CD4-positive, alpha-beta memory T cell (primary cell): ENCODE data around the gene TLX3. TPM values are rescaled to one million over a fixed set of nuclear protein-coding genes. Genes with fewer than 3 reads are reported as not detected.

Experiments used
- CTCF ChIA-PET: fragments of 350-600 bp; sonication (Branson Sonifier 250); formaldehyde crosslinking; loops from one replicate; lab custom pipeline; 2021; ENCODE audit warnings: inconsistent platforms; ENCODE audit not compliant: partially characterized antibody; lab: Charles Lee
- POLR2A ChIA-PET: fragments of 350-600 bp; sonication (Branson Sonifier 250); formaldehyde crosslinking; loops from one replicate; lab custom pipeline; 2021; ENCODE audit not compliant: partially characterized antibody; lab: Charles Lee
- DNase-seq, 5 donors: peaks; one replicate each; pipeline versions ENCODE4 v3.0.0 to v3.0.0-alpha.2; 2020 to 2022; ENCODE audit warnings: mixed read lengths in 1 of 5
- H3K27ac ChIP-seq: one replicate; pipeline ENCODE4 v1.7.0; 2013; ENCODE audit warnings: low read depth, low read length
- H3K27me3 ChIP-seq: 2 replicates; pipeline ENCODE4 v1.7.0; 2013; ENCODE audit warnings: mild to moderate bottlenecking, low read length, moderate library complexity; ENCODE audit not compliant: insufficient read depth
- H3K36me3 ChIP-seq: 2 replicates; pipeline ENCODE4 v1.7.0; 2013; ENCODE audit warnings: mild to moderate bottlenecking, low read length, moderate library complexity; ENCODE audit not compliant: insufficient read depth
- H3K4me1 ChIP-seq: 2 replicates; pipeline ENCODE4 v1.7.0; 2013; ENCODE audit warnings: mild to moderate bottlenecking, low read length, moderate library complexity; ENCODE audit not compliant: insufficient read depth
- H3K4me3 ChIP-seq, 2 donors: one replicate each; pipeline ENCODE4 v1.7.0; 2013; ENCODE audit warnings: low read length in 2 of 2, mild to moderate bottlenecking in 1 of 2
- H3K9me3 ChIP-seq, 2 donors: one replicate each; pipeline ENCODE4 v1.7.0; 2013; ENCODE audit warnings: low read length in 2 of 2, control low read depth in 1 of 2; ENCODE audit not compliant: control insufficient read depth in 1 of 2
- H3K27ac Mint-ChIP-seq, 7 donors: one replicate each; pipeline ENCODE4 v1.8.0; 2020 to 2021; ENCODE audit warnings: mixed read lengths in 7 of 7, mild to moderate bottlenecking in 6 of 7, inconsistent platforms in 3 of 7, moderate library complexity in 3 of 7
- H3K27me3 Mint-ChIP-seq, 2 donors: one replicate each; pipeline ENCODE4 v1.8.0; 2020 to 2021; ENCODE audit warnings: mixed read lengths in 2 of 2
- H3K36me3 Mint-ChIP-seq, 2 donors: one replicate each; pipeline ENCODE4 v1.8.0; 2020 to 2021; ENCODE audit warnings: mixed read lengths in 2 of 2, inconsistent platforms in 1 of 2, mild to moderate bottlenecking in 1 of 2
- H3K4me1 Mint-ChIP-seq, 4 donors: one replicate each; pipeline ENCODE4 v1.8.0; 2020 to 2021; ENCODE audit warnings: mixed read lengths in 4 of 4, mild to moderate bottlenecking in 1 of 4
- H3K4me3 Mint-ChIP-seq, 8 donors: one replicate each; pipeline ENCODE4 v1.8.0; 2020 to 2021; ENCODE audit warnings: mixed read lengths in 8 of 8, mild to moderate bottlenecking in 7 of 8, moderate library complexity in 6 of 8, inconsistent platforms in 3 of 8
- H3K9me3 Mint-ChIP-seq, 8 donors: one replicate each; pipeline ENCODE4 v1.8.0; 2020 to 2021; ENCODE audit warnings: mixed read lengths in 8 of 8, mild to moderate bottlenecking in 5 of 8, inconsistent platforms in 3 of 8, moderate library complexity in 1 of 8
- intact Hi-C: fragments of 100-400 bp; cut with micrococcal nuclease; formaldehyde crosslinking; loops from one replicate; pipeline ENCODE4 v1.15.1; 2023
- polyA plus RNA-seq, 2 donors: library from polyadenylated mRNA; unstranded; fragments of 300-500 nt; fragmentation: Illumina TruSeq; gene quantifications; one replicate each; pipeline ENCODE4 v1.2.3, GENCODE V29; 2021
- total RNA-seq, 2 experiments: library from RNA; stranded (reverse); gene quantifications; one replicate each; pipeline ENCODE4 v1.2.3, GENCODE V29; 2021

Gene TLX3
- total and polyA plus RNA-seq, 4 experiments from 2014 or later = not detected

DNA sequence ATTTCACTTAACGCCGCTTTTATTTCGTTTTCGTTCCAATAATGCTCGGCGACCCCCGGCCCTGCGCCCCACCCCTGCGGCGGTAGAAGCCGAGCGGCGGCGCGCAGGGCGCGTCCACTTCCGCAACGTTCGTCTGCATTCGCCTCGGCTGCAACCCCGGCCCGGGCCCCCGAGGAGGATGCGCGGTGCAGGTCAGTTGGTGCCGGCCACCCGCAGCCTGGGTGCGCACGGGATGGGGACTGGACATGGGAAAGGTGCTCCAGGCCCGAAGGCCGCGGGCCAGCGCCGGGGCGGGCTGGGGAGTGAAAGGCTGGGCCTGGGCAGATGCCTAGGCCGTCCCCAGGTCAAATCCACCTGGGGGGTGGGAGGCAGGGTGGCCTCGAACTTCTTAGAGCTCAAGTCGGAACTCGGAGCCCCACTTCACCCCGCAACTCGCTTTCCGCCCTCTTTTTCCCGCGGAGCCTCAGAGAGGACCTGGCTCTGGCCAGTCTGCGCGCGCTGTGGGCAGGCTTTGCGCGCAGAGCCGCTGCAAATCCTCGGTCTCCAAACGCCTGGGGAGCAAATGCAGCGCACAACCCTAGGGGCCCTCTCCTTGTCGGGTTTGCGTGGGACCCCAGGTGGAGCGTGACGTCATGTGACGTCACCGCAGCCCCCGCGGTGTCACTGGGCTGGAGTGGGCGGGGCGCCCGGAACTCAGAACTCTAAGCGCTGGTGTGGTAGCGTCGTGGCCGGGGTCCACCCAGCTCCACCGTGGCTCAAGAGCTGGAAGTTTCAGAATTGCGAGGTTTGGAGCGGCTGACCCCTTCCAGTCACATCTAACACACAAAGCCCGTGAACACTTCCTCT is 3.3 kb downstream of the TLX3 start:
- Histone ChIP-seq H3K27me3 (peaks cover 27% of the 10 kb centered on the region), H3K4me3 (no peak overlapping the region), H3K4me1 (no peaks in the 10 kb centered on the region), H3K27ac (no peak overlapping the region), H3K9me3 (no peaks in the 10 kb centered on the region), H3K36me3 (no peaks in the 10 kb centered on the region)
- CTCF ChIA-PET = no interaction called here
- Mint-ChIP-seq H3K4me1 (peaks cover 15 to 48% (median 28%) of the 10 kb centered on the region in 4 donors), H3K9me3 (peaks cover 0 to 3% (median 0%) of the 10 kb centered on the region in 8 donors), H3K27ac (no peak overlapping the region), H3K4me3 (peak overlapping the region; percentile 18 to 78 (median 74)), H3K27me3 (peaks cover 33 to 45% of the 10 kb centered on the region in 2 donors), H3K36me3 (no peaks in the 10 kb centered on the region)
- intact Hi-C loops = no loop called here
- POLR2A ChIA-PET = no interaction called here
- no peak for DNase-seq

DNA sequence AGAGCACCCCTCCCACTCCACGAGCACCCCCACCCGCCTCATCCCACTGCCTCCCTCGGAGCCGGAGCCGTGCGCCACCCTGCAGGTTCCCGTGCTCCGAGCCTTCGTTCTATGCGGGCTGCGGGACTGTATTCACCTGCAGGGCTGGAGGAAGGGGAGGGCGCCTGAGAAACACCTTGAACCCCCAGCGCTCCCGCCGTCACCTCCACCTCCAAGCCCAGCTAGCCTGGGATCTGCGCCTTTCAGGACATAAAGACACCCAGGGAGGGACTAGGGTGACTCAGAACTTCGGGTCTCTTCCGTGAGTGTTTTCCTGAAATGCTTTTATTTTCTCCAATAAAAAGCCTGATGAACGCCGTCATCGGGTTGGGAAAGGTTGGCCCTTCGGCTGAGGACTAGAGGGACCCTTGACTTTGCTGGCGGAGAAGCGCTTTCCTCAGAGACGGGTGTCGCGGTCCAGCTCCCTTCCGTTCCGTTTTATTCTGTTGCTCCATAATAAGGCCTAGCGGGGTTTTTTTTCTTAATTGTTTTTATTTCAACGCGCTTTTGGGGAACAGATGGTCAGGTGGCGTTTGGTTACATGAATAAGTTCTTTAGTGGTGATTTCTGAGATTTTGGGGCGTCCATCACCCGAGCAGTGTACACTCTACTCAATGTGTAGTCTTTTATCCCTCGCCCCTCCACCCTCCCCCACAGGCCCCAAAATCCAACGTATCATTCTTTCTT is 4.6 kb downstream of the TLX3 start:
- H3K4me1 Mint-ChIP-seq = peaks cover 11 to 41% (median 24%) of the 10 kb centered on the region in 4 donors
- Histone ChIP-seq H3K27ac (no peak overlapping the region), H3K4me1 (no peaks in the 10 kb centered on the region), H3K27me3 (peaks cover 29% of the 10 kb centered on the region), H3K9me3 (no peaks in the 10 kb centered on the region), H3K4me3 (no peak overlapping the region), H3K36me3 (no peaks in the 10 kb centered on the region)
- H3K27me3 Mint-ChIP-seq = peaks cover 39 to 48% of the 10 kb centered on the region in 2 donors
- peaks cover 0 to 3% (median 0%) of the 10 kb centered on the region in 8 donors for H3K9me3 Mint-ChIP-seq
- DNase-seq = no peak
- no peaks in the 10 kb centered on the region for H3K36me3 Mint-ChIP-seq
- no peak overlapping the region for H3K27ac Mint-ChIP-seq
- POLR2A ChIA-PET = no interaction called here
- CTCF ChIA-PET = no interaction called here
- peak overlapping the region; percentile 15 to 78 (median 54) for H3K4me3 Mint-ChIP-seq
- intact Hi-C loops = no loop called here

DNA sequence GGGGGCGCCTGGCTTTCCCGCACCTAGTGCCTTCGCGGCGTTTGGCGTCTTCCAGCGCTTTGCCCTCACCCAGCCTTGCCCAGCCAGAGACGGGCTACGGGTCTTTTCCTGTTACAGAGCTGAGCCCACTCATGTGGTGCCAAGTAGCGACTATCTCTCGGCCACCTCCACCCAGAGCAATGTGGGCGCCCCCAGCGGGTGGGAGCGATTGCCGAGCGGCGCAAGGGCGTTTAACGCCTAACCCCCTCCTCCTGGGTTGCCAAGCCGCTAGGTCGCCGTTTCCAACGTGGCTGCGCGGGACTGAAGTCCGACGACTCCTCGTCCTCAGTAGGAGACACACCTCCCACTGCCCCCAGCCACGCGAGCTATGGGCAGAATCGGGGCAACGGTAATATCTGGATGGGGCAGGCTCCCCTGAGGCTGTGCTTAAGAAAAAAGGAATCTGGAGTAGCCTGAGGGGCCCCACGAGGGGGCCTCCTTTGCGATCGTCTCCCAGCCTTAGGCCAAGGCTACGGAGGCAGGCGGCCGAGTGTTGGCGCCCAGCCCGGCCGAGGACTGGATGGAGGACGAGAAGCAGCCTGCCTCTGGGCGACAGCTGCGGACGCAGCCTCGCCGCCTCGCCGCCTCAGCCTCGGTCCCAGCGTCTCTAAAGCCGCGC is 5.8 kb downstream of the TLX3 start:
- Histone ChIP-seq H3K4me3 (no peak overlapping the region), H3K36me3 (no peaks in the 10 kb centered on the region), H3K27ac (no peak overlapping the region), H3K27me3 (peaks cover 29% of the 10 kb centered on the region), H3K4me1 (no peaks in the 10 kb centered on the region), H3K9me3 (no peaks in the 10 kb centered on the region)
- Mint-ChIP-seq H3K27ac (no peak overlapping the region), H3K4me1 (peaks cover 10 to 36% (median 21%) of the 10 kb centered on the region in 4 donors), H3K27me3 (peaks cover 42 to 54% of the 10 kb centered on the region in 2 donors), H3K36me3 (no peaks in the 10 kb centered on the region), H3K4me3 (no peak overlapping the region), H3K9me3 (peaks cover 0 to 3% (median 0%) of the 10 kb centered on the region in 8 donors)
- ChIA-PET POLR2A (no interaction called here), CTCF (no interaction called here)
- intact Hi-C loops = no loop called here
- DNase-seq = no peak

DNA sequence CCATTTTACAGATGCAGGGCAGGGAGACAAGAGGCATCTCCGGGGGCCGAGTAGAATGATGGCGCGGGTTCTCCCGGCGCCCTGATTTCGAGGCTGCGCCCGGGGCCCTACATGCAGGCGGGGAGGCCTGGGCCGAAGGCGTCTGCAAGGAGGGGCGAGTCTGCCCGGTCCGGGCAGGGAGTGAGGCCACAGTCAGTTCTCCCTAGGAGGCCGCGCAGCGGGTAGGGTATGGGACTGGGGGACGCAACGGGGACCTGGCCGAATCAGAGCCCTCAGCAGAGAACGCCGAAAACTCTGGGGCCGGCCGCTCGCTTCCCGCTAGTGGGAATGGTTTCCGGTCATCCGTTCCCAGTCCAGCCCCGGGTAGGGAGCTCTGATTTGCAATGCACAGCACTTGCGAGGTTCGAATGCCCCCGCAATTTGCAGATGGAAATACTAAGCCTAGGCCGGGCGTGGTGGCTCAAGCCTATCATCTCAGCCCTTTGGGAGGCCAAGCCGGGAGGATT is 6.4 kb downstream of the TLX3 start:
- peak overlapping the region in 1 of 8 donors; percentile 54 for H3K4me3 Mint-ChIP-seq
- Histone ChIP-seq H3K4me3 (no peak overlapping the region), H3K36me3 (no peaks in the 10 kb centered on the region), H3K27ac (no peak overlapping the region), H3K27me3 (peaks cover 29% of the 10 kb centered on the region), H3K9me3 (no peaks in the 10 kb centered on the region), H3K4me1 (no peaks in the 10 kb centered on the region)
- no peaks in the 10 kb centered on the region for H3K36me3 Mint-ChIP-seq
- H3K27me3 Mint-ChIP-seq = peaks cover 41 to 59% of the 10 kb centered on the region in 2 donors
- ChIA-PET CTCF (no interaction called here), POLR2A (no interaction called here)
- H3K9me3 Mint-ChIP-seq = peaks cover 0 to 3% (median 0%) of the 10 kb centered on the region in 8 donors
- H3K4me1 Mint-ChIP-seq = peaks cover 10 to 36% (median 21%) of the 10 kb centered on the region in 4 donors
- no peak for DNase-seq
- intact Hi-C loops = no loop called here
- no peak overlapping the region for H3K27ac Mint-ChIP-seq

DNA sequence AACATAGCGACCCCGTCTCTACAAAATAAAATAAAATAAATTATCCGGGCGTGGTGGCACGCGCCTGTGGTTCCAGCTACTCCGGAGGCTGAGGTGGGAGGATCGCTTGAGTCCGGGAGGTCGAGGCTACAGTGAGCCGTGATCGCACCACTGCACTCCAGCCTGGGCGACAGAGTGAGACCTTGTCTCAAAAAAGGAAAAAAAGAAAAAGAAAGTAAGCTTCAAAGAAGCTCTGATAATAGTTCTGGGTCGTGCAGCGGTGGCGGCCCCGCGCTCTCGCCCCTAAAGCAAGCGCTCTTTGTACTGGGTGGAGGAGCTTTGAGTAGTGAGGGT is 6.8 kb downstream of the TLX3 start:
- Histone ChIP-seq H3K27ac (no peak overlapping the region), H3K4me1 (no peaks in the 10 kb centered on the region), H3K4me3 (no peak overlapping the region), H3K9me3 (no peaks in the 10 kb centered on the region), H3K27me3 (peaks cover 29% of the 10 kb centered on the region), H3K36me3 (no peaks in the 10 kb centered on the region)
- Mint-ChIP-seq H3K4me1 (peaks cover 10 to 31% (median 21%) of the 10 kb centered on the region in 4 donors), H3K27ac (peak overlapping the region in 1 of 7 donors; percentile 47), H3K36me3 (no peaks in the 10 kb centered on the region), H3K4me3 (peak overlapping the region in 6 of 8 donors; percentile 35 to 54 (median 40)), H3K9me3 (peaks cover 0 to 3% (median 0%) of the 10 kb centered on the region in 8 donors), H3K27me3 (peaks cover 38 to 58% of the 10 kb centered on the region in 2 donors)
- DNase-seq = no peak
- ChIA-PET POLR2A (no interaction called here), CTCF (no interaction called here)
- intact Hi-C loops = no loop called here

DNA sequence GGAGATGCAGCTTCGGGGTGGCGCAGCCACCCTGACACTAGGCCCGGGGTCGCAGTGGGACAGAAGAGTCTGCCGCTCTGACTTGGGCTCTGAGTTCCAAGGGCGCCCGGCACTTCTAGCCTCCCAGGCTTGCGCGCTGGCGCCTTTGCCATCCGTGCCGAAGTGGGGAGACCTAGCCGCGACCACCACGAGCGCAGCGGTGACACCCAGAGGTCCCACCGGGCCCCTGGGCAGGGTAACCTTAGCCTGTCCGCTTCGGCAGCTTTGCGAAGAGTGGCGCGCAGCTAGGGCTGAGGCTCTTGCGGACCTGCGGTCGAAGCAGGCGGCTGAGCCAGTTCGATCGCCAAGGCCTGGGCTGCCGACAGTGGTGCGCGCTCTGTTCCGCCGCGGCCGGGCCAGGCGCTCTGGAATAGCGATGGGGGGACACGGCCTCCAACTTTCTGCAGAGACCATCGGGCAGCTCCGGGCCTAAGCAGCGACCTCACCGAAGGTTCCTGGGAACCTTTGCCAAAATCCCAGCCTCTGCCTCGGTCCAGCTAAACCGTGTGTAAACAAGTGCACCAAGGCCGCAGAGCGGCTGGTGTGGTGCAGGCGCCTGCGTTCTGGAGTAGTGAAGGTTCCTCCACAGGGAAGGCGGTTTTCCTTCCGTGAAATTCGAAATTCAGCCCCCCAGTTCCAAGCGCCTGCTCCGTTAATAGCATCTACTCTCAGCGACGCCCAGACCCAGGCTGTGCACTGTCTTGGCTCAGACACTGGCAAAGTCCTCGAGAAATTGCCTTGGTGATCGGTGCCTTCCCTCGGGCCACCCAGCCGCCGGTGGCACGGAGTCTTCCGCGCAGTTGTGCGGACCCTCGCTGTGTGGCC is 7.4 kb downstream of the TLX3 start:
- Histone ChIP-seq H3K4me3 (no peak overlapping the region), H3K27ac (no peak overlapping the region), H3K27me3 (peaks cover 29% of the 10 kb centered on the region), H3K4me1 (no peaks in the 10 kb centered on the region), H3K36me3 (no peaks in the 10 kb centered on the region), H3K9me3 (no peaks in the 10 kb centered on the region)
- intact Hi-C loops = no loop called here
- ChIA-PET POLR2A (no interaction called here), CTCF (no interaction called here)
- Mint-ChIP-seq H3K4me1 (peaks cover 10 to 30% (median 19%) of the 10 kb centered on the region in 4 donors), H3K36me3 (no peaks in the 10 kb centered on the region), H3K27me3 (peaks cover 44 to 61% of the 10 kb centered on the region in 2 donors), H3K4me3 (peak overlapping the region in 6 of 8 donors; percentile 35 to 54 (median 44)), H3K27ac (peak overlapping the region in 1 of 7 donors; percentile 47), H3K9me3 (peaks cover 0 to 3% (median 0%) of the 10 kb centered on the region in 8 donors)
- no peak for DNase-seq
